HG03354 (cell line): ENCODE measurements around the gene SPOCK1.

Source experiments
- ATAC-seq: cut with Tn5 transposase; IDR thresholded peaks from one replicate; pipeline ENCODE4 v1.9.1; 2021; ENCODE audit warnings: mild to moderate bottlenecking; ENCODE audit not compliant: unreplicated experiment, poor library complexity, severe bottlenecking

The SPOCK1 gene

GRCh38 chr5:137148655-137149054 is 350.5 kb downstream of the SPOCK1 start:
- ATAC-seq, result no peak

- ATAC-seq, result no peak
These were observed 351.0 kb downstream of the SPOCK1 start for GRCh38 chr5:137148159-137148558.

DNA sequence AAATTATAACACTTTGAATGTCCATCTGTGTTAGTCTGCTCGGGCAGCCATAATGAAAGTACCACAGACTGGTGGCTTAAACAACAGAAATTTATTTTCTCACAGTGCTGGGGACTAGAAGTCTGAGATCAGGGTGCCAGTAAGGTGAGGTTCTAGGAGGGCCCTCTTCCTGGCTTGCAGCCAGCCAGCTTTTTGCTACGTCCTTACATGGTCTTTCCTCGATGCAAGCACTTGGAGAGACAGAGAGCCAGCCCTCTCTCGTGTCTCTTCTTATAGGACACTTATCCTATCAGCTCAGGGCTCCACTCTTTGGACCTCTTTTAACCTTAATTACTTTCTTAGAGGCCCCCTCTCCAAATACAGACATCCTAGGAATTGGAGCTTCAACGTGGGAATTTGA is 351.8 kb downstream of the SPOCK1 start:
- ATAC-seq, result no peak

DNA sequence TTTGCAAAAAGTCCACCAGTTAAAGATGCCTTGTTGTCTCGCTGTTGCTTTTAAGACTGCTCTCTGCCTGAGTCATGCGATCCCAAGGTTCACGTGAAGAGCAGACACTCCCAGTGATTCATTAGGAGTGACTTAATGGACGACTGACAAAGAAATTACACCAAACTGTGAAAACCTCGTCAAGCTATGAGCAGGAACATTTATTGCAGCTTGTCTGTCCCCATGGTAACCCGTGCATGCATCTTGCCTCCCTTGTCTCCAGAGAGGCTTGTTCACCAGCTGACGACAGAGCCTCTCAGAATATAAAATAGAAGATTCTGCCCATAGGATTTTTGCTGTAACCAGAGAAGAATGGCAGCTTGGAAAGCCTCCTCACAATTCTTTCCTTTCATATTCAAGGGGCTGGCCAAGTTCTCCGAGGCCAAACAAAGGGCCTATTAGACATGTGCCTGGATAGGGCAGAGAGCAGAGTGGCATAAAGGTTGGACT is 352.7 kb downstream of the SPOCK1 start:
- ATAC-seq, result no peak

GRCh38 chr5:137145721-137146120 is 353.4 kb downstream of the SPOCK1 start:
- ATAC-seq, result no peak

- no peak for ATAC-seq
These were observed 354.5 kb downstream of the SPOCK1 start for GRCh38 chr5:137144656-137145055.

GRCh38 chr5:137142764-137143605 is 356.1 kb downstream of the SPOCK1 start:
- peak; percentile 67 for ATAC-seq

GRCh38 chr5:137142346-137142745 is 356.8 kb downstream of the SPOCK1 start:
- peak; percentile 36 for ATAC-seq

GRCh38 chr5:137141779-137142178 is 357.3 kb downstream of the SPOCK1 start:
- ATAC-seq, result no peak

DNA sequence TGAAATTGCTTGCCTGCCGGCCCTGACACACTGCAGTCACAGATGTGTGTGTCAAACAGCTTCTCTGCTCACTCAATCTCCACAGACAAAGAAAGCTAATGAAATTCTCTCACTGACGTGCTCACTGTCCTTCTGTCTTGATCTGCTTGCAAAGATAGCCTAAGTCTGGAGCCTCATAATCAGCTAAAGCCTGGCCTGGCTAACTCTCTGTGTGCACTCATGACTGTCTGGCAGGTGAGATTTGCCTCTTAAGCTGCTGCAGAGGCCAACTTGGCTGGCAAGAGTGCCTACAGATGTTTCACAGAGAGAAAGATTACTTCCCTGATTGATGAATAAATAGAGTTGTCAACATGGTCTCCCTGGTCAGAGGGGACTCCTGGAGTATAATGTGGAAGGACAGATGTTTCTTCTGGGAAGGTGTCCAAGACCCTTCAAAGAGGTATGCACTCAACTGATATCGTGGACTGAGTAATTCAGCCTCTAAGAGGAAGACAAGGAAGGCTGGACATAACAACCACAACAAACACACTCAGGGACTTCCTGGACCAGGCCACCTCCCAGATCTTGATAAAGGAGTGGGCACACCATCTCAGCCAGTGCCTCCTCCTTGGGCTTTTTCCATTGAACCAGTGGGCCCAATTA is 362.0 kb downstream of the SPOCK1 start:
- ATAC-seq, result no peak

GRCh38 chr5:137134920-137135532 is 364.1 kb downstream of the SPOCK1 start:
- ATAC-seq, result no peak

DNA sequence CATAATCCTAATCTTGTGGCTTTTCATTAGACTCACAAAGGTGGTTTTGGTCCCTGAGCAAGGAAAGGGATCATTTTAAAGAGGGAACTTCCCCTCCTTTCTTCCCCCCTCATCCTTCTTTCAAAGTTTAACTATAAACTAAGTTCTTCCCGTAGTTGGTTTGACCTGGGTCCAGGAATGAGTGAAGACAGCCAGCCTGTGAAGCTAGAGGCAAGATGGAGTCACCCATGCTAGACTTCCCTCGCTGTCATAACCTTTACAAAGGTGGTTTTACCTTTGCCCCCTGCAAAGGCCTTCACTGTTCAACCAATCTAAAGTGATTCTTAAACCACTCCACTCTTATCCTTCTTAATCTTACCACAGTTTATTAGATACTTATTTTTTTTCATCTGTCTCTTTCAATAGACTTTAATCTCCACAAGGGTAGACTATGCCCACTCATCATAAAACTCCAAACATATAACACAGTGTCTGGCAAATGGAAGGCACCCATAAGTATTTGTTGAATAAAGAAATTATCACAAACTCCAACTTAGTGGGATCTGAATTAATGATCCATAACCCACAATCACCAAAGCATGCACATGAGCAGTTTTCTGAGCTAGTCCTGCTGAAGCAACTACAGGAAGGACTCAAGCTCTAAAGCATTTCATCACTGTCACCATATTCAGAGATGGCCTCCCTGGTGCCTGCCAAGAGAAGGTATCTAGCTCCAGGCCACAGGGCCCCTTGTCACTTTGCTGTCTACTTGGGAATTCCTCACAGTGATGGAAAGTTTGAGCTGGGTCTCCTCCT is 369.0 kb downstream of the SPOCK1 start:
- no peak for ATAC-seq

GRCh38 chr5:137128012-137128411 is 371.1 kb downstream of the SPOCK1 start:
- ATAC-seq, result no peak

GRCh38 chr5:137126829-137127228 is 372.3 kb downstream of the SPOCK1 start:
- ATAC-seq, result no peak

DNA sequence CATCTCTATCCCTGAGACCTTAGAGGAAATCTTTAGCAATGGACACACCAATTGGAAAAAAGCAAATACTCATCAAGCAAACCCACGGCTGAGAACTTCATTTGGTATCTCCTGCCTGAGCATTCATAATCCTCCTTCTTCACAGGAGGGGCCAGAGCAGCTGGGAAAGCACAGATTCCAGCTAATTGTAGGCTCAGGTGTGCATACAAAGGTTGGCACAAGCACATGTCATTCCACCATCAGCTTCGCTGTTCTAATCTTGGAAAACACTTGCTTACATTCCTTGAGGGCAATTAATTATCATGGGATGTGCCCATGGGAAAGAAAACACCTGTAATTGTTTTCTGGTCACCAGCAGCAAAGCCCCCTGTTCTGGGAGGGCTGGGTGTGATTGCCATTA is 376.6 kb downstream of the SPOCK1 start:
- ATAC-seq, result no peak

DNA sequence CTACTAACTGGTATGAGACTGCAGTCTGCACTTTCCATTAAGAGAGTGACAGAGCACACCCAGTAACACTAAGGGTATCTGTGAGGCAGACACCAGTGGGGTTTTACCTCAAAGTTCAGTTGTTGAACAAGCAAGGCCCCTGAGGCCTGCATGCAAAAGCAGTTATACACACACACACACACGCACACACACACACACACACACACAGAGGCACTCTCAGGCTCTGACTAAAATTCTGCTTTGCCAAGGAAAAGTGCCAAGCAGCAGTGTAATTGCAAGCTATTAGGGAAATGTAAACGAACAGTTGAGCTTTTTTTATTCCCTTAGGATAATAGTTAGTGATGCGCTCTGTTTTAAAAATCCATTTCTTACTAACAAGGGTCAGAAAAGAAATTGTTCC is 377.1 kb downstream of the SPOCK1 start:
- no peak for ATAC-seq

- ATAC-seq, result no peak
These were observed 379.8 kb downstream of the SPOCK1 start for GRCh38 chr5:137119321-137119720.

GRCh38 chr5:137118629-137119028 is 380.5 kb downstream of the SPOCK1 start:
- no peak for ATAC-seq

DNA sequence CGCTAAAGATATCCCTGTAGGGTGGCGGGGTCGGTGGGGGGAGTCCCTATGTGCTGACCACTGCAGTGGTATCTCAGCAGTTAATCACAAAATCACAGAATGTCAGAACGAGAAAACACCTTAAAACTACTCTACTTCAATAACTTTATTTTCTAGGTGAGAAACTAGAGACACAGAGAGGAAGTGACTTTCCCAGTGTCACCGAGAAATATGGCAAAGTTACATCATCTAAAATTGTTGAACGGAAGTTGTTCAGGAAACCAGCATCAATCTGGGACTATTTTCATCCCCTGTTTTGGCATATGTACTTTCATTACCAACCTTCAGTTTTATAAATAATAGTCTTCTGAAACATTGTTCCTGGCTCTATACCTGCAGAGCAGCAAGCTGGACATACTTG is 384.0 kb downstream of the SPOCK1 start:
- no peak for ATAC-seq

DNA sequence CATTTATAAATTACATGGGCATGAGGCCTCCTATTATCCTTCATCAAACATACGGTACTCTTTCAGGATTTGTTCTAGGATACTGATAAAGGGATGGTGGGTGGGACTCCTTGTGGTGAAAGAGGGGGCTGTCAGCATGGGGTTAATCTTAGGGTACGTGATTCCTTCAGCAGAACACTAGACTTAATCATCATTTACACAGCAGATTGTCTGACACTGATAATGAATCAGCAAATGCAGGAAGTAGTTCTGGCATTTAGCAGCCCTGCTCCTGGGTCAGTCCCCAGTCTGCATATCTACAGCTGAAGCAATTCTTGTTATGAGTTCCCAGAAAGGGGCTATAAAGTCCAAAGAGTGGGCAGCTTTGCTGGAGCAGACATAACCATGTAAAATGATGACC is 384.6 kb downstream of the SPOCK1 start:
- ATAC-seq, result no peak
